Panc1 (cell line): ENCODE data around the gene ZIM2.
"Not testable (repeated sequence)": the region's sequence is repeated elsewhere in the genome, so short reads cannot be mapped to it uniquely, and the experiment has no call there.

ENCODE experiments used
- POLR2AphosphoS5 ChIP-seq: IDR thresholded peaks from 2 replicates; pipeline ENCODE4 v1.6.1; 2012; ENCODE audit warnings: mild to moderate bottlenecking, low read depth, low read length, moderate library complexity
- TF ChIP-seq, protein P1 (sequence below): fragments of 450-650 bp; IDR thresholded peaks from 2 replicates; pipeline ENCODE4 v1.5.1; 2017; ENCODE audit warnings: mild to moderate bottlenecking

DNA sequence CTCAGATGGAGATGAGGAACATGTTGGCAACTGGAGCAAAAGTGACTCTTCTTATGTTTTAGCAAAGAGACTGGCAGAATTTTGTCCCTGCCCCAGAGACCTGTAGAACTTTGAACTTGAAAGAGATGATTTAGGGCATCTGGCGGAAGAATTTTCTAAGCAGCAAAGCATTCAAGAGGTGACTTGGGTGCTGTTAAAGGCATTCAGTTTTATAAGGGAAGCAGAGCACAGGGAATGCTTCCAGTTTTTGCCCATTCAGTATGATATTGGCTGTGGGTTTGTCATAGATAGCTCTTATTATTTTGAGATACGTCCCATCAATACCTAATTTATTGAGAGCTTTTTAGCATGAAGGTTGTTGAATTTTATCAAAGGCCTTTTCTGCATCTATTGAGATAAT, 11.8 kb upstream of the ZIM2 start:
- TF ChIP-seq, protein P1, sequence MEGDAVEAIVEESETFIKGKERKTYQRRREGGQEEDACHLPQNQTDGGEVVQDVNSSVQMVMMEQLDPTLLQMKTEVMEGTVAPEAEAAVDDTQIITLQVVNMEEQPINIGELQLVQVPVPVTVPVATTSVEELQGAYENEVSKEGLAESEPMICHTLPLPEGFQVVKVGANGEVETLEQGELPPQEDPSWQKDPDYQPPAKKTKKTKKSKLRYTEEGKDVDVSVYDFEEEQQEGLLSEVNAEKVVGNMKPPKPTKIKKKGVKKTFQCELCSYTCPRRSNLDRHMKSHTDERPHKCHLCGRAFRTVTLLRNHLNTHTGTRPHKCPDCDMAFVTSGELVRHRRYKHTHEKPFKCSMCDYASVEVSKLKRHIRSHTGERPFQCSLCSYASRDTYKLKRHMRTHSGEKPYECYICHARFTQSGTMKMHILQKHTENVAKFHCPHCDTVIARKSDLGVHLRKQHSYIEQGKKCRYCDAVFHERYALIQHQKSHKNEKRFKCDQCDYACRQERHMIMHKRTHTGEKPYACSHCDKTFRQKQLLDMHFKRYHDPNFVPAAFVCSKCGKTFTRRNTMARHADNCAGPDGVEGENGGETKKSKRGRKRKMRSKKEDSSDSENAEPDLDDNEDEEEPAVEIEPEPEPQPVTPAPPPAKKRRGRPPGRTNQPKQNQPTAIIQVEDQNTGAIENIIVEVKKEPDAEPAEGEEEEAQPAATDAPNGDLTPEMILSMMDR, result not testable (repeated sequence)
- not testable (repeated sequence) for TF ChIP-seq POLR2AphosphoS5
